SIG-M5 treated with dmso at 0.1 percent for 504 hours (cell line): ENCODE data around the gene SEMA7A.
A peak's percentile ranks its signal among the peaks of the same experiment; 100 is the strongest.

ENCODE experiments used
- DNase-seq: peaks from one replicate; lab custom pipeline; 2025; ENCODE audit not compliant: unreplicated experiment; lab: John Stamatoyannopoulos, UW

SEMA7A gene

GRCh38 chr15:74451861-74452835, 18.4 kb upstream of the SEMA7A start:
- no peak for DNase-seq

- DNase-seq = no peak
Observed at GRCh38 chr15:74451322-74451721, 17.6 kb upstream of the SEMA7A start.

- DNase-seq = no peak
Observed at GRCh38 chr15:74449643-74450205, 16.0 kb upstream of the SEMA7A start.

- DNase-seq = no peak
Observed at GRCh38 chr15:74449095-74449494, 15.3 kb upstream of the SEMA7A start.

- DNase-seq = no peak
Observed at GRCh38 chr15:74445816-74446763, 12.3 kb upstream of the SEMA7A start.

- no peak for DNase-seq
Observed at GRCh38 chr15:74444106-74445062, 10.6 kb upstream of the SEMA7A start.

- DNase-seq = no peak
Observed at GRCh38 chr15:74443100-74443909, 9.5 kb upstream of the SEMA7A start.

GRCh38 chr15:74442604-74443003, 8.8 kb upstream of the SEMA7A start:
- DNase-seq = no peak

GRCh38 chr15:74442063-74442462, 8.3 kb upstream of the SEMA7A start:
- no peak for DNase-seq

- no peak for DNase-seq
Observed at GRCh38 chr15:74441248-74441941, 7.6 kb upstream of the SEMA7A start.

- DNase-seq = peak; percentile 66
Observed at GRCh38 chr15:74438721-74439316, 5.1 kb upstream of the SEMA7A start.

GRCh38 chr15:74438206-74438605, 4.4 kb upstream of the SEMA7A start:
- DNase-seq = no peak

GRCh38 chr15:74434263-74435136, 742 bp upstream of the SEMA7A start:
- DNase-seq = no peak

GRCh38 chr15:74432968-74433591, 678 bp downstream of the SEMA7A start:
- no peak for DNase-seq

- no peak for DNase-seq
Observed at GRCh38 chr15:74432271-74432967, 1.3 kb downstream of the SEMA7A start.

GRCh38 chr15:74431645-74432044, 2.1 kb downstream of the SEMA7A start:
- DNase-seq = no peak
